Measurements from ENCODE around the gene TTLL5. TPM values are rescaled to one million over a fixed set of nuclear protein-coding genes. Genes with fewer than 3 reads are reported as not detected.

TTLL5 gene
- 20.4 and 39.6 TPM in 2 replicates for total RNA-seq

GRCh38 chr14:75660630-75661498 is at the start of gene TTLL5, which contains the start of gene ERG28:
Gene TTLL5, plus strand, starts transcription at chr14:75661246. Its CDS starts 1,904 bp downstream, at chr14:75663150.
Gene ERG28, minus strand, starts transcription at chr14:75660876. Its CDS starts 3,374 bp downstream, at chr14:75657502.
- DNase-seq (ENCODE audit: low read depth): peak; percentile 96
- H3K4me3 ChIP-seq (ENCODE audit: low read depth, low read length): peak within 1 kb of the TSS; percentile 73
- TF ChIP-seq CTCF (conservative IDR thresholded peaks at IDR 0.05; ENCODE audit: low read depth, low read length): no peak

- TF ChIP-seq CTCF (conservative IDR thresholded peaks at IDR 0.05; ENCODE audit: low read depth, low read length): no peak
- H3K4me3 ChIP-seq (ENCODE audit: low read depth, low read length): no peak overlapping the region
- DNase-seq (ENCODE audit: low read depth): no peak
Measured at GRCh38 chr14:75612157-75612556, 48.9 kb upstream of the TTLL5 start.

- no peak overlapping the region for H3K4me3 ChIP-seq (ENCODE audit: low read depth, low read length)
- DNase-seq (ENCODE audit: low read depth): no peak
- no peak for TF ChIP-seq CTCF (conservative IDR thresholded peaks at IDR 0.05; ENCODE audit: low read depth, low read length)
Measured at GRCh38 chr14:75614179-75614578, 46.9 kb upstream of the TTLL5 start.

GRCh38 chr14:75615200-75615599 is 45.8 kb upstream of the TTLL5 start:
- H3K4me3 ChIP-seq (ENCODE audit: low read depth, low read length): no peak overlapping the region
- DNase-seq (ENCODE audit: low read depth): no peak
- no peak for TF ChIP-seq CTCF (conservative IDR thresholded peaks at IDR 0.05; ENCODE audit: low read depth, low read length)

- TF ChIP-seq CTCF (conservative IDR thresholded peaks at IDR 0.05; ENCODE audit: low read depth, low read length): no peak
- no peak overlapping the region for H3K4me3 ChIP-seq (ENCODE audit: low read depth, low read length)
- no peak for DNase-seq (ENCODE audit: low read depth)
Measured at GRCh38 chr14:75619548-75619947, 41.5 kb upstream of the TTLL5 start.

GRCh38 chr14:75625034-75625433 is 36.0 kb upstream of the TTLL5 start:
- no peak for DNase-seq (ENCODE audit: low read depth)
- no peak overlapping the region for H3K4me3 ChIP-seq (ENCODE audit: low read depth, low read length)
- no peak for TF ChIP-seq CTCF (conservative IDR thresholded peaks at IDR 0.05; ENCODE audit: low read depth, low read length)

GRCh38 chr14:75626396-75626795 is 34.6 kb upstream of the TTLL5 start:
- TF ChIP-seq CTCF (conservative IDR thresholded peaks at IDR 0.05; ENCODE audit: low read depth, low read length): no peak
- DNase-seq (ENCODE audit: low read depth): no peak

More at GRCh38 chr14:75626396-75626795, 34.6 kb upstream of the TTLL5 start:
- H3K4me3 ChIP-seq (ENCODE audit: low read depth, low read length): no peak overlapping the region

Data from epithelial cell of proximal tubule (primary cell).